ENCODE results near the gene IFTAP.

The IFTAP gene

DNA sequence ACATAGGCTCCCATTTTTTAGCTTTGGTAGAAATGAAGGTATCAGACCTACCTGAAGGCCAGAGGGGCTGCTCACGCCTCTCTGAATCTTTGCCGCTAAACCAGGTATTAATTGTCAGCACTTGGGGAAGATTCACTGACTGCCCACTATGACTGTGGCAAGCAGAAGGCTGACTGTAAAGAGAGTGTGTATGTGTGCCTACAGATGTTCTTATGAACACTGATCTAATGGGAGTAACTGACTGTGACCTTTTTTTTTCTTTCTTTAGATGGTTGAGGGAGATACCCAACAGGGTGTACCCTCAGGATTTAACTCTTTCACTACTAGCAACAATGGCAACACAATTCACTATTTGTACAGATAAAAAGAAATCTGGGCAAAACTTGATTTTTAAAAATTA, 3.7 kb downstream of the IFTAP start, which contains the start of gene RAG2:
RAG2 (minus strand) TSS at position 186 of the 400 bp plus-strand sequence. CDS start 4,068 bp downstream, outside the sequence.
- DNase-seq (ENCODE audit: low spot score): no peak

DNA sequence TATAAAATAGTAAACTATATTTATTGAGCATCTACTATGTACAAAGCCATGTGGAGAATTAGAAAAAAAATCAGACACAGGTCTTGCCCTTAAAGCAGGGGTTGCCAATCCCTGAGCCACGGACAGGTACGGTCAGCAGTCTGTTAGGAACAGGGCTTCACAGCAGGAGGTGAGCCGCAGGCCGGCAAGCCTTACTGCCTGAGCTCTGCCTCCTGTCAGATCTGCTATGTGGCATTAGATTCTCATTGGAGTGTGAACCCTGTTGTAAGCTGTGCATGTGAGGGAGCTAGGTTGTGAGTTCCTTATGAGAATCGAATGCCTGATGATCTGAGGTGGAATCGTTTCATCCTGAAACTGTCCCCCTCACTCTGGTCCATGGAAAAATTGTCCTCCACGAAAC, 5.9 kb downstream of the IFTAP start:
- DNase-seq (ENCODE audit: low spot score): no peak

DNA sequence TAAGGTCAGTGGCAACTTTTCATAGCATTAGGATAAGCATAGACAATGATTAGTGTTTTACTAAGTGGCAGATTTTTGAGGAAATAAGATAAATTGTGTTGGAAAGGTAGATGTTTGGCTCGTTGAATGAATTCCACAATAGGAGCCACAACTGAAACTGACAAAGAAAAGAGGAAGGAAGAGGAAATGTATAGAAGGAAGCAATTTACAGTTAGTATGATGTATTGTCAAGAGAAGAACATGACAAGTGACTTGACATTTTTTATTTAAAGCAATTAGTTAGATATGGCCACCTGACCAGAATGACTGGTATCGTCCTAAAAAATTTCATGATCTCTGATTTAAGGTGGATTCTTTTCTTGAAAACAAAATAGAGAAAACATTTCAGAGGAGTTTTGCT, 6.9 kb downstream of the IFTAP start:
- no peak for DNase-seq (ENCODE audit: low spot score)

DNA sequence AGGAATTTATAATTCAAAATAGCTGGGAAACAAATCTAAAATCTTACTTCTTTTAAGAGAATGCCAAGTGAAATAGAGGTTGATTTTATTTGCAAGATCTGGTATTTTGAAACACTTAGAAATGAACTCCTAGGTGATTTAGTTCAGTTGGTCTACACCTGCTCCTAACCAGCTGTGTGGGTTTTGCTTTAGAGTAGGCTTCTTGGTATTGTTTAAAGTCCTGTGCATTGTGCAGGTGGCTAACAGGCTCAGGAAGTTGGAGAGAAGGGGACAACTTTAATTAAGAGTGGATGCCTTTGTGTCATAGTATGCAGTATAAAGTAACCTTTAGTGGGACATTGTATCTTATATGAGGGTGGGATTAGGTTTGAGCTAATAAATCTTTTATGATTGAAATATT, 7.8 kb downstream of the IFTAP start:
- no peak for DNase-seq (ENCODE audit: low spot score)

DNA sequence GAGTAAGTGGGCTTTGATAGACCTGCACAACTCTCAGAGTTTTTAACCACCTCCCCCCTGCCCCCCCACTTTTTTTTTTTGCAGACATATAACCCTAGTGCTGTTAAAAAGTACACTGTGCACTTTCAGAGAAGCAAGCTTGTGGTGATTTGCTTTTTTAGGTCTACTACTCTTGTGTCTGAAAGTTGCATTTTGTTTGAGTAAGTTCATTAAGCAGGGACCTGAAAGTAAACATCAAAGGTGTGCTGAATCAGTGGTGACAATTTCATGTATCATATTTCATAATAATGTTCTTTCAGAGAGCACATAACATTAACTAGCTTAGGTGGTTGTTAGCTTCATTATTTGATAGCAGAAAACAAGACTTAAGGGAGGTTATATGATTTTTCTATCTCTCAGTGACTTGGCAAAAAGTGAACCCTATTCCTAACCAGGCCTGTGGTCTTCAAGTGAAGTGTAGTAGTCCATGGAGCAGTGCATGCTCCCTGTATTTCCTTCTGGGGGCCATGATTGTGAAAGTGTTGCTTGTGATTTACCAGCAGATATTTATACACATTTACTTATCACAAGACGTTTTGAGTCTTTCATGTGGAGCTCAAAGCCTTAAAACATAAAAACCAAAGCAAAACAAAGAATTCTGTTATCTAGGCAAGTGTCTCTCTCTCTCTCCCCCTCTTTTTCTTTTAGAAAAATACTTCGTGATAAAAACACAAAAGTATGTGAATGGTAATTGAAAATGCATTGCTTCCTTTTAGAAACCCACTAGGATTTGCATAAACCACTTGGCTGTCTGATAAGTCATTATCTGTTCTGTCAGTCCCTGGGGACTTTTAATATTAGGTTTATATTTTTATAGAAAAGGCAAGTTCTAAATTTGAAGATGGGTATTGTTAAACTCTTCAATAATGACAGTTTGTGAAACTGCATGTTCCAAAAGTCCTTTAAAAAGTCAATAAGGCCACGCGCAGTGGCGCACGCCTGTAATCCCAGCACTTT, 11.2 kb downstream of the IFTAP start:
- no peak for DNase-seq (ENCODE audit: low spot score)

DNA sequence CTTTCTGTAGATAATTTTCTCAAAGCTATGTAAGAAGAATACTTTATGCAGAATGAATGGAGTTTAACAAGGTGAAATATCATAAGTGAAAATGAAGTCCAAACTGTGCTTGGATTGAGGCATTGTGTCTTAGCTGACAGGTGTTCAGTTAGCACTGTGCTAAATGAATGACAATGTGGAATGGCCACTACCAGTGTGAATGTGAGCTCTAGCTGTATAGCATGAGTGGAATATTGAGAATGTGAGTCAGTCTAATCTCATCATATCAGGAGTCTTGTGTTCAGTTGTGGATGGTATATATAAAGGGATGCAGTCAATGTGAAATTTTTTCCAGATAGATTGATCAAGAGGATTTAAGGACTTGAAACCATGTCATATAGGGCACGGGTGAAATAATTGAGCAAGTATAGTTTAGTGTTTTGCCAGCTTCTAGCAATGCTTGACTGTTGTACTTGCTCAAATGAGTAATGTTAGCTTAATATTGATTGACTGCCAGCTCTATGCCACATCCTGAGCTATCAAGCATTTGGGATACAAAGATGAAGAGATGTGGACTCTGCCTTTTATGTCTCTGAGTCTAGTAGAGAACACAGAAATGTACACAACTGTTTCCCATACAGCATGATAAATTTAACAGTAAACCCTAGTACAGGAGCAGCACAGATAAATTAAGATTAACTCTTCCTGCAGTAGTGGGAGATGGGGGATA, 14.3 kb downstream of the IFTAP start:
- DNase-seq (ENCODE audit: low spot score): no peak

DNA sequence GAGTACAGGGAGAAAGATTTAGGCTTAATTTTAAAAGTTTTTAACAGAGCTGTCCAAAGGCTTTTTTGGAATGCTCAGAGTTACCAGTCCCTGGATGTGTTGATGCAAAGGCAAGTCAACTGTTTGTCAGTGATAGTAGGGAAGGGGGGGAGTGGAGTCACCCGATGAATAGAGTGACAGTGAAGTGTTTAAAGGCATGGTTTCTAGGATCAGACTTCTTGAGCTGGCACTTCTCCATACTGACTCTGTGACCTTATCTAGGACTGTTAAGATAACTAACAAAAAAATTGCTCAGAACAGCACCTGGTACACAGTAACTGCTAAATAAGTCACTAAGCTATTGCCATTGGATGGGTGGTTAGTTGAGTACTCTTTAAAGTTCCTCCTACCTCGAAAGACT, 15.1 kb downstream of the IFTAP start:
- no peak for DNase-seq (ENCODE audit: low spot score)

DNA sequence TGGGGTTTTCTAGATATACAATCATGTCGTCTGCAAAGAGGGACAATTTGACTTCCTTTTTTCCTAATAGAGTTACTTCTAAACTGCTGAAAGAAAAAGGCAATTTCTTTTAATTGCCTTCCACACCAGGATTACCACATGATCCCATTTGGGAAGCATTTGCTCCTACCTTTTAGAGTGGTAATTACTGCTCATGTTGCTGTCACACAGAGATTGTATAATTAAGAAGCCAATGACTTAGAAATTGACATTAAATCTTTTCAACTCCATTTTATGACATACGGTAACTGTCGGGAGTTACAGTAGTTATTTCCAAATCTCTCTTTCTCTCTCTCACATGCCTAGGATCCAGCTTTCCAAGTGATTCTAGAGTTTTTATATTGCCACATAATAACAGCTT, 21.5 kb downstream of the IFTAP start:
- no peak for DNase-seq (ENCODE audit: low spot score)

DNA sequence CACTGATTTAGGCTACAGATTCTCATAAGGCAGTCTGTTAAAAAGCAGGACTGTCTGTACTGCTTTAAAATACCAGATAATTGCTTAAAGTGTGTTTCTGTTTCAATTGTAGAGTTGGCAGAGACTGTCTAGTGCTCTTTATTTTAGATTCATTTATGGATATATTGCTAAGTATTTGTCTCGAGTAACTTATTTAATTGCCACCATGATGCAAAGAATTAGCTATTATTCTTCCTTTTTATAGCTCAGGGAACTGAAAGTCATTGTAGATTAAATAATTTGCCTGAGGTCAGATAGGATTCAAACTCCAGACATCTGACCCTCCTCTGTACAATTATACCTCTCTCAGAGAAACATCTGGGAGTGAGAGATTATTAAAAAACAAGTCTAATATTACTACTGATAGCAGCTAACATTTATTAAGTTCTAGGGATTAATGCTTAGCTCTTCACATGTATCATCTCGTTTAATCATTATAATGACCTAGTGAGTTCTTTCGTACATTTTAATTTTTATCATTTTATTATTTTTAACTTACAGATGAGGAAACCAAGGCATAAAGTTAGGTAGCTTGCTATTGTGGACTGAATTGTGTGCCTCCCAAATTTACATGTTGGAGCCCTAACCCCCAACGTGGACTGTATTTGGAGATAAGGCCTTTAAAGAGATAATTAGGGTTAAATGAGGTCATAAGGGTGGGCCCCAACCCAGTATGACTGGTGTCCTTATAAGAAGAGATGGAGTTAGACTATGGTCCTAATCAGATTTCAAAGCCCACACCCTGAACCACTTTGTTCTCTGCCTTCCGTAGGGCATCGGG, 23.5 kb downstream of the IFTAP start:
- DNase-seq (ENCODE audit: low spot score): no peak

DNA sequence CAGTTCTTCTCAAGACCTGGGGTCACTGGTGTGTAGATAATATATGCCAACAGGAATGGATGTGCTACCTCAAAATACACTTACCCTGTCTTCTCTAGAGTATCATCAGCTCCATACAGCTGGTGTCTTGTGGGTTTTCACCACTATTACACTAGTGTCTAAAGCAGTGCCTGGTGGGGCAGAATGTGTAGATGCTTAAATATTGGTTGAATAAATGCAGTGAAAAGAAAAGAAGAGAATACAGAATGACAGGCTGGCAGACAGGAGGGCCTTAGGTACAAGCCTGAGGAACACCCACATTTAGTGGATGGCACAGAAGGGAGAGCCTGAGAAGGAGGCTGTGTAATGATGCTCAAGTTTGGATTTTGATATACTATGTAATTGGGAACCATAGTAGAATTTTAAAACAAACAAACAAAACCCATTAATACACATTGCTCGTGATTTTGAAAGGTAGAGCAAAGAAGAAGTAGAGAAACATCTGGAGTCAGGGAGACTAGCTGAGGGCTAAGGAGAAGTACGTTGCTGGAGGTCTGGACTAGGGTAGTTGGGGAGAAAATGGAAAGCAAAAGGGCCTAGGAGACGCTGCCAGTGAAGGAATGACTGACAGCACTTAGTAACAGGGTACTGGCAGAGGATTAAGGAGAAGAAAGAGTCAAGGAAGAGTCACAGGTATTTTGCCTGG, 24.2 kb downstream of the IFTAP start:
- no peak for DNase-seq (ENCODE audit: low spot score)

DNA sequence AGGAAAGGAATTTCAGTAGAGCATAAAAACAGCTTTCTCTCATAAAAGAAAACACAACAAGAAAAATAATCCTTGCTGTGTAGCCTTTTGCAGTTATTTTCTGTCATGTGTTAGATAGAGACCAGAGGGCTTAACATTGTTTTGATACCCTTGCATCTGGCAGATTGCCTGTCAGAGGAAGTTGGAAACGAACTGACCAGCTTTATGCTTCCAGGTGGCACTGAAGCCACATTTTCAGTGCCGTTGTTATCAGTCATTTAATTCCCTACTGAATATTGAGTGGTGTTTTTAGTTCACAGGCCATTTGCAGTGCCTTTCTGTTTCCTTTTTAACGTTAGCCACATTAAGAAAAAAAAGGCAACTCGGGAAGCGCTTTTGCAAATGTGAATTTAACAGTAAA, 25.2 kb downstream of the IFTAP start:
- no peak for DNase-seq (ENCODE audit: low spot score)

DNA sequence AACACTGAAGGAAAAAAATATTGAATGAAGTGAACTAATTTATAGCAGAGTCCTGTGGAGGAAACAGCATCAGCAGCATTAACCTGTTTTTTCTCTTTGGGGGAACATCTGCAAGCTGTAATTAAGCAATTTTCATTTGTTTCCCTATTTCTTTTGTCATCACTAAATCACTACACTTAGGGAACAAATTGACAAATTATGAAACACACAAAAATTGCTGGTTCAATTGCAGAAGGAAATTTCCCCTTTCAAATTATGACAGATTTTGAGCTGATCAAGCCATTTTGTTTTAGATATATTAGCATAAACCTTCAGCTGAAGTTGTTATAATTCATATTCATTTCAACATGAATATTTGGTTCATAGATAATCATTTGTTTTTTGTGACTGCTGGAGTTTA, 25.9 kb downstream of the IFTAP start:
- no peak for DNase-seq (ENCODE audit: low spot score)

DNA sequence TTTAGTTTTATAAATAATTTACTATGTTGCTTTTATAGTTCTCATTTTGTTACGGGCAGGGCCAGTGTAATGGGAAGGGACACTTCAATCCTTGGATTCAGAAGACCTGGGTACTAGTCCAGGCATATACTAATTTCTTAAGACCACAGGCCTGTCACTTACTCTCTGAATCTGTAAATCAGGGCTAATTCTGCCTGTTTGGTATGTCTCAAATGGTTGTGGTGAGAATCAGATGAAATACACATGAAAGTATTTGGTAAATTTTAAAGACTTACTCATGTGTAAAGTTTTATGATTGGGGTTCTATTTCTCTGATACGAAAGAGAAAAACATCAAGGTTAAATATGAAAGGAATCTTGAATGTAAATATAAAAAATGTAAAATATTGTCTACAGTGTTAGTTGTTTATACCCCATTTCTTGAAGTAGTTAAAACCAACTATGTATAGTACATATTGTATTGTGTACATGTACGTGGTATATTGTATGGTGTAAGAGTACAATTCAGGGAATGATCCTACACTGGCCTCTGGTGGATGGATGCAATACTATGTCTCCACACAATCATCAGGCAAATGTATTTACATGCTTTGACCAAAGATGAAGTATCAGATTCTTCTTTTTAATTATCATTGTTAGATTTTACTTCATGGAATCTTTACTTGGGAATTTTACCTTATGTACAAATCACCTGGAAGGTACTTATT, 28.3 kb downstream of the IFTAP start:
- DNase-seq (ENCODE audit: low spot score): no peak

DNA sequence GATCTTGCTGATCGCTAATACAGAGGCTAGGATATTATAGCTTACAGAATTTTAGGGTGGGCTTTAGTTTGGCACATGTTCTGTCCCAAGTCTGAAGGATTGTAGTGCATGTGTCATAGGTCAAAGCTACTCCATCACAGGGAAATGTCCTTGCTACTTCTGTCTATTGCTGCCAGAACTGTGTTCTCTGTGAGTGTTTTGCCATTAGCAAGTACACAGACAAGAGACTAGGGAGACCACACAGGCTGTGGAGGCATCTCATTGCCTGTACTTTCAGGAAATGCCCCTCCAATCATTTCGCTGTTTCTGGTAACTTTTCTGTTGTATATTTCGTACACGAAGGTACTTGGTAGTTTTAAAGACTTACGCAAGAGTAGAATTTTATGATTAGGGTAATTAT, 29.2 kb downstream of the IFTAP start:
- no peak for DNase-seq (ENCODE audit: low spot score)

DNA sequence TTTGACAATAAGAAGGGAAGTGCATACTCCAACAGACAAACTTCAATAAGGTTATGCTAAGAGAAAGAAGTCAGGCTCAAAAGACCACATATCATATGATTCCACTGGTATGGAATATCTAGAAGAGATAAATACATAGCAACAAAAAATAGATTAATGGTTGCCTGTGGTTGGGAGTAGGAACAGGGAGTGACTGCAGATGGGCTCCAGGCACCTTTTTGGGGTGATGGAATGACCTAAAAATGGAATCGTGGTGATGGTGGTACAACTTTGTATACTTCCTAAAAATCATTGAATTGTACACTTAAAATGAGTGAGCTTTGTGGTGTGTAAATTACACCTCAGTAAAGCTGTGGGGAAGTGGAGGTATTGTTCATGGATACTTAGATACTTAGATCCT, 32.7 kb downstream of the IFTAP start:
- DNase-seq (ENCODE audit: low spot score): no peak

DNA sequence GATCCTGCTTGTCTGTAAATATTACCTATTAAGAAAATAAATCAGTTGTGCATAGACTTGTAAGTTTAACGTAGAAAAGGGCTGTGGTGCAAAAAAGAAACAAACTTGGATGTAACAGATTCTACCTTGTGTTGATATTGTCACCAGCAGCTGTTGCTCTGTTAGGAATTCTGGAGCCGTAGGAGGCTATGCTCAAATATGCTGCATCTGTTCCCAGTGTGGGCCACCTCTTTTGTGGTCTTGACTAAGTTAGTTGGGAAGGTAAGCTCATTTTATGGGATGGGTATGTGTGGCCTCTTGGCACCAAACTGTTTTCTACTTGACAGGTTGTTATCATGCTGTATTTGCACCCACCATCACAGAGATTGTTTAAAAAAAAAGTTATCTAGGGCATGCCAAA, 33.2 kb downstream of the IFTAP start:
- DNase-seq (ENCODE audit: low spot score): no peak

DNA sequence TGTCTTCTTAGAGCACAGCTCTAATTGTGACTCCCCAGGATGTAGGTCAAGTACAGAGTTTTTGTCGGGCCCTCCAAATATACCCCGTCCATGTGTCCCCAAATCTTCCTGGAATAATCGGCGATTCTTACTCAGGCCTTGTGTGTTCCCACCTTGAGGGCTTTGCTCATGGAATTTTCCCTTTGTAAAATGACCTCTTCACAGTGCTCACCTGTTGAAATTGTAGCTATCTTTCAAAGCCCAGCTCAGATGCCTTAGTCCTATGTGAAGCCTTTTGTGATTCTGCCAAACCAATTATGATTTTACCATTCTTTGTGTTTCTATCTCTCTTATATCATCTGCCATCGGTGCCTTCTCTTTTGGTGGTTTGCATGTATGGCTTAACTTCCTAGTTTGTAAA, 33.8 kb downstream of the IFTAP start:
- no peak for DNase-seq (ENCODE audit: low spot score)

DNA sequence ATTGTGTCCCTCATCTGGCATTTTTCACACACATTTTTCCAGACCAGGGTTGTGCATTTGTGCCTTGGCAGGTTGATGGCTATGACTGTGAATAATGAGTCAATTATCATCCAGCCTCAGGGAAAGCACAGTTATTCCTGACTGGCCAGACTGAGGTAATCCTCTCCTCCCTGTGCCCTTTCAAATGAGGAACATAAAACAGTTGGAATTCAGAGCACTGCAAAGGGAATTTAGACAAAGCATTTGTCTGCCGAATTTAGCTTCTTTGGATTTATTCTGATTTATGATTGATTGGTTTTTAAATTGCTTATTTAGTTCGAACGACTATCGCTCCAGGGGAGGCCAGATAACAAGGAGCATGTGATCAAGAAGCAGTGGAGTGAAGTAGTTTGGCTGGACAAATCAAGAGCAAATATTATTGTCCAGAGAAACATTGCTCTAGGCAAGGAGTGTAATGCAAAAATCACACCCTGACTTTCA, 34.5 kb downstream of the IFTAP start:
- DNase-seq (ENCODE audit: low spot score): no peak

DNA sequence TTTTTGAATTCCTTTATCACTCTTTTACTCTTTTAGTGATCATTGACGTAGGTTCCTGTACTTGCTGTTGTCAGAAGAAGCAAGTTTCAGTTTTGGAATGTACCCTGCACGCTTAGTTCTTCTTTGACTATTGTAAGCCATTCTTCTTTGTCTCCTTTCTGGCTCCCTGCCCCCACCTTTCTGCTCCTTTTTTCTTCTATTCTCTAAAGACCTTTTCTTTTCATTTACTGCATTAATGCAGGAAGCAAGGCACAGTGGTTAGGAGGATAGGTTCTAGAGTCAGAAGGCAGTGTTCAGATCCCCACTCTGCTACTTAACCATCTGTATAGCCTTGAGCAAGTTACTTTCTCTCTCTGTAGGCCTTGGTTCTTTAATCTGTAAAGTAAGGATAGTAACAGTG, 37.5 kb downstream of the IFTAP start:
- no peak for DNase-seq (ENCODE audit: low spot score)

DNA sequence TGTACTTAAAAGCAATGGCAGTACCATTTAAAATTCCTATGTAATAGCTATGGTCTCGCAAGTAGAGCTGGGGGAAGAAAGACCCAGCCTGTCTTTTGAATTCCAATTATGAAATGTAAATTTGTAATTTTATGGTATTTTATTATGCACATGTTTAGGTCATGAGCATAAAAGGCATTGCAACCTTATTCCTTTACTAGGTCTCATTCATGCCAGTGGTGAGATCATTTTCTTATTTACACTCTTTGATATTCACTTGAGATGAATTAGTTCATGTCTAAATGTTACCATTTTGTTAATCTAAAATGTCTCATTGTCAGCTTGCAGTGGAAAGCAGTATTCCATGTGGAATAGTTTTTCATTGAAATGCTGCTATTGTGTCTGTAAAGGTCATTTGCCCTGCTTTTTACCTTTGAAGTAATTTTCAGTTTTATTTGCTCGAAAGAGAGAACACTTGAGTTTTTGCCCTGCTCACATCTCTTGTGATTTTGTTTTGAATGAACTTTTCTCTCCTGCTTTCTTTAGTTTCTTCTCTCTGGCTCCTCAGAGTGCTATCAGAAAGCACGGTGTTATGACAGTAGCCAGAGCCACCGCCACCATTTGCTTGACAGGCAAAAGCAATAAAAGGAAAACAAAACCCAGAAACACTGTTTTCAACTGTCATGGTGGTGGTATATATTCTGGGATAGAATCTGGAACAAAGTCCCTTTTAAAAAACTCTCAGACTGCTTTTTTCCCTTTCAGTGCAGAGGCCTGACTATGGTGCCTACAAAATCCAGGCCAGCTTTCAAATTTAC, 41.0 kb downstream of the IFTAP start:
- DNase-seq (ENCODE audit: low spot score): no peak
